SU-DHL-6 (cell line): Measurements from ENCODE around the gene PHACTR3.

Experiments
- EZH2phosphoT487 ChIP-seq: fragments of 200-600 bp; sonication (generic), shearing (Covaris generic); conservative IDR thresholded peaks from 2 replicates; pipeline ENCODE4 v1.6.1; 2018; ENCODE audit warnings: mild to moderate bottlenecking, antibody characterized with exemption, low read length, moderate library complexity, mixed read lengths
- TF ChIP-seq, protein P1 (sequence below): fragments of 200-600 bp; sonication (generic); IDR thresholded peaks from one replicate; pipeline ENCODE4 v1.5.1; 2017; ENCODE audit warnings: antibody characterized with exemption, mild to moderate bottlenecking, low read length, moderate library complexity; ENCODE audit not compliant: insufficient read depth, poor library complexity, severe bottlenecking

DNA sequence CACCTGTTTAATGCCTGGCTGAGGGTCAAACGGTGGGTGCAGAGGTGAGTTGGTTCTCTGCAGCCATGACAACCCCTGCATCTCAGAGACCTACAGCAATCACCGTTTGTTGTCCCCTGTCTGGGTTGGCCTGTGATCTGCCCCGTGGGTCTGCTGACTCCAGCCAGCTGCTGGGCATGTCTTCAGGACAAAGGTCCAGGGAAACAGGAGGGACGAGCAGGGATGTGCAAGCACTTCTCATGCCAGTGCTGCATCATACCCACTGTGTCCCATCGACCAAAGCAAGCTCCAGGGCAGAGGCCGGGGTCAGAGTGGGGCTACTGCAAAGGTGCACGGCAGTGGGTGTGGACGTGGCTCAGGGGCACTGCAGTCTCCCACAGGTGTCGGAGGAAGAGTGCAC lies 150.2 kb downstream of the PHACTR3 start:
- TF ChIP-seq, protein P1, sequence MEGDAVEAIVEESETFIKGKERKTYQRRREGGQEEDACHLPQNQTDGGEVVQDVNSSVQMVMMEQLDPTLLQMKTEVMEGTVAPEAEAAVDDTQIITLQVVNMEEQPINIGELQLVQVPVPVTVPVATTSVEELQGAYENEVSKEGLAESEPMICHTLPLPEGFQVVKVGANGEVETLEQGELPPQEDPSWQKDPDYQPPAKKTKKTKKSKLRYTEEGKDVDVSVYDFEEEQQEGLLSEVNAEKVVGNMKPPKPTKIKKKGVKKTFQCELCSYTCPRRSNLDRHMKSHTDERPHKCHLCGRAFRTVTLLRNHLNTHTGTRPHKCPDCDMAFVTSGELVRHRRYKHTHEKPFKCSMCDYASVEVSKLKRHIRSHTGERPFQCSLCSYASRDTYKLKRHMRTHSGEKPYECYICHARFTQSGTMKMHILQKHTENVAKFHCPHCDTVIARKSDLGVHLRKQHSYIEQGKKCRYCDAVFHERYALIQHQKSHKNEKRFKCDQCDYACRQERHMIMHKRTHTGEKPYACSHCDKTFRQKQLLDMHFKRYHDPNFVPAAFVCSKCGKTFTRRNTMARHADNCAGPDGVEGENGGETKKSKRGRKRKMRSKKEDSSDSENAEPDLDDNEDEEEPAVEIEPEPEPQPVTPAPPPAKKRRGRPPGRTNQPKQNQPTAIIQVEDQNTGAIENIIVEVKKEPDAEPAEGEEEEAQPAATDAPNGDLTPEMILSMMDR, result no peak
- TF ChIP-seq EZH2phosphoT487, result no peak
